Activated CD4-positive, alpha-beta T cell treated with anti-CD3 and anti-CD28 coated beads, Interleukin-2, amount 50 U/mL, for 4 hours (primary cell): Measurements from ENCODE around the gene ZNF718.
"Not testable (repeated sequence)": the region's sequence is repeated elsewhere in the genome, so short reads cannot be mapped to it uniquely, and the experiment has no call there.

ENCODE experiments used
- DNase-seq, 2 experiments: peaks; one replicate each; pipeline ENCODE4 v3.0.0-alpha.2; 2020

ZNF718 gene

DNA sequence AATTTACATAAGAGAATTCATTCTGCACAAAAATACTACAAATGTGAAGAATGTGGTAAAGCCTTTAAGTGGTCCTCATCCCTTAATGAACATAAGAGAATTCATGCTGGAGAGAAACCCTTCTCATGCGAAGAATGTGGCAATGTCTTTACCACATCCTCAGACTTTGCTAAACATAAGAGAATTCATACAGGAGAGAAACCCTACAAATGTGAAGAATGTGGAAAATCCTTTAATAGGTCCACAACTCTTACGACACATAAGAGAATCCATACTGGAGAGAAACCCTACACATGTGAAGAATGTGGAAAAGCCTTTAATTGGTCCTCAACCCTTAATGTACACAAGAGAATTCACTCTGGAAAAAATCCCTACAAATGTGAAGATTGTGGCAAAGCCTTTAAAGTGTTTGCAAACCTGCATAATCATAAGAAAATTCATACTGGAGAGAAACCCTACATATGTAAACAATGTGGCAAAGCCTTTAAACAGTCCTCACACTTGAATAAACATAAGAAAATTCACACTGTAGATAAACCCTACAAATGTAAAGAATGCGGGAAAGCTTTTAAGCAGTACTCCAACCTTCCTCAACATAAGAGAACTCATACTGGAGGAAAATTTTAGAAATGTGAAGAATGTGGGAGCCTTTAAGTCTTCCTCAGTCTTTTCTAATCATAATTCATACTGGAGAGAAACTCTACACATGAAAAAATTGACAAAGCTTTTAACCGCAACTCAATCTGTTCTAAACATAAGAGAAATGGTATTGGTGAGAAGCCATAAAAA lies 37.4 kb downstream of the ZNF718 start:
- DNase-seq: no peak

DNA sequence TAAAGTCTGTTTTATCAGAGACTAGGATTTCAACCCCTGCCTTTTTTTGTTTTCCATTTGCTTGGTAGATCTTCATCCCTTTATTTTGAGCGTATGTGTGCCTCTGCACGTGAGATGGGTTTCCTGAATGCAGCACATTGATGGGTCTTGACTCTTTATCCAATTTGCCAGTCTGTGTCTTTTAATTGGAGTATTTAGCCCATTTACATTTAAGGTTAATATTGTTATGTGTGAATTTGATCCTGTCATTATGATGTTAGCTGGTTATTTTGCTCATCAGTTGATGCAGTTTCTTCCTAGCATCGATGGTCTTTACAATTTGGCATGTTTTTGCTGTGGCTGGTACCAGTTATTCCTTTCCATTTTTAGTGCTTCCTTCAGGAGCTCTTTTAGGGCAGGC lies 45.3 kb downstream of the ZNF718 start:
- not testable (repeated sequence) for DNase-seq

GRCh38 chr4:171318-171717 lies 47.0 kb downstream of the ZNF718 start:
- DNase-seq: not testable (repeated sequence)

DNA sequence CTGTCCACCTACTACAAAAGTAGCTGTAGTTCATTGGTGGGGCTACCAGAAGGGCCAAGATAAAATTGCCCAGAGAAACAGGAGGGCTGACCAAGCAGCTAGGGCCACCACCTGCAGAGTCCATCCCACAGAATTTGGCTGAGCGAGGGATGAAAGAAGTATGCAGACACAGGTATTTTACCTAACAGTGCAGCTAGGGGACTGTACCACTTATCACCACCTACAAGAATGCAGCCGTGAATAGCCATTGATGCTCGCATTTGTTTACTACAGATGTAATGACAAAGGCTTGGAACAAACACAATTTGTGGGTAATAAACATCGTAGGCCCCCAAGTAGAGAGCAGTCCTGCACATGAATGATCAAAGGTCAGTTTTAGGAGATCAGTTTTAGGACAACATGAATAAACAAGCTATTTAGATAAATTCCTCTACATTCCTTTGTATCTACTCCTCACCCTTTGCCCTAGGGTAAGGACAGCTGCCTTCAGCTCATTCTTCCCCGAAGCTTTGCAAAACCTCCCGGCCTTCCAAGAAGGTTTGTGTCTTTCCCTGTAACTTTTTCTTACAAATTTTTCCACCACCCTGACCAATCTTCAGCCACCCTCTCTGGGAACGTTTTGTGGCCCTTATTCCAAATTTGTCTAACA lies 49.5 kb downstream of the ZNF718 start:
- no peak for DNase-seq

DNA sequence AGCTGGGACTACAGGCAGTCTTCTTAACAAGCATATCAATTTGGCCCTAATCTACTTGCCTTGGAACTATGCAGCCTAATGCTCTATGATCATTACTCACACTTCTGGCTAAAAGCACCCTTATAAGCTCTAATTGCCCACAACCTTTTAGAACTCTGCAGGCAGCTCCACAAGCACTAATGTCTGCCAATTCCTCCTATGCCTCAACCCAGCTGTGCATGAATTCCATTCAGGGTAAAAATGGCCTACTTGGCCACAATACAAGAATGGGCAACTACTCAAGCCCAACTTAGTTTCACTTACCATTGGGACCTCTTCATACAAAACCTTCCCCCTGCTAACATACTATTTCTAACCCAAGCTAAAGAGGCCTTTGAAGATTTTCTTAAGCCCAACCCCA lies 51.7 kb downstream of the ZNF718 start:
- no peak for DNase-seq

GRCh38 chr4:176995-177394 lies 52.7 kb downstream of the ZNF718 start:
- DNase-seq: no peak

GRCh38 chr4:182225-182624 lies 57.9 kb downstream of the ZNF718 start:
- DNase-seq: not testable (repeated sequence)

- no peak for DNase-seq
Observed at GRCh38 chr4:188091-188490, 63.8 kb downstream of the ZNF718 start.

- DNase-seq: not testable (repeated sequence)
Observed at GRCh38 chr4:195159-195558, 70.9 kb downstream of the ZNF718 start.

GRCh38 chr4:200936-201335 lies 76.6 kb downstream of the ZNF718 start:
- DNase-seq: no peak

- DNase-seq: not testable (repeated sequence)
Observed at GRCh38 chr4:202822-203221, 78.5 kb downstream of the ZNF718 start.

- no peak for DNase-seq
Observed at GRCh38 chr4:205097-205756, 80.9 kb downstream of the ZNF718 start.

GRCh38 chr4:206054-206453 lies 81.8 kb downstream of the ZNF718 start:
- DNase-seq: no peak

GRCh38 chr4:208416-209096 lies 84.3 kb downstream of the ZNF718 start:
- DNase-seq: not testable (repeated sequence)

DNA sequence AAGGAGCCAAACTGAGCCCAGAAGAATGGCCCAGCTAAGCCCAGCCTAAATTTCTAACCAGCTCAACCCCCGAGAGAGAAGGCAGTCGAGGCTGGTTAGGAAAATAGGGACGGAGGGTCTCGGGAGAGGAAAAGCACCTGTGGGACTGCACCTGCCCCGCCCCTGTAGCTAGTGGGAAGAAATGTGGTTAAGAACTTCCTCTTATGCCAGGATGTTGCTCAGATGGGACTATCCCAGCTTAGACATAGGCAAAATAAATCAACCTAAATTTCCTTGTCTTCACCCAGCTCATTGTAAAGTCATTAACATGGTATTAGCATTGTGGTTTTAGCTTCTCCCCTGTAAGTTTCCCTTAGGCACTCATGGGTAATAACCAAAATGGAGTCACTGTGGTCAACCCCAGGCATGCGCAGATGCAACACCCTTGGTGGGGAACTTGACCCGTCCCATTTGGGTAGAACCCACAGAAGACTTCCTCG lies 86.8 kb downstream of the ZNF718 start:
- no peak for DNase-seq

DNA sequence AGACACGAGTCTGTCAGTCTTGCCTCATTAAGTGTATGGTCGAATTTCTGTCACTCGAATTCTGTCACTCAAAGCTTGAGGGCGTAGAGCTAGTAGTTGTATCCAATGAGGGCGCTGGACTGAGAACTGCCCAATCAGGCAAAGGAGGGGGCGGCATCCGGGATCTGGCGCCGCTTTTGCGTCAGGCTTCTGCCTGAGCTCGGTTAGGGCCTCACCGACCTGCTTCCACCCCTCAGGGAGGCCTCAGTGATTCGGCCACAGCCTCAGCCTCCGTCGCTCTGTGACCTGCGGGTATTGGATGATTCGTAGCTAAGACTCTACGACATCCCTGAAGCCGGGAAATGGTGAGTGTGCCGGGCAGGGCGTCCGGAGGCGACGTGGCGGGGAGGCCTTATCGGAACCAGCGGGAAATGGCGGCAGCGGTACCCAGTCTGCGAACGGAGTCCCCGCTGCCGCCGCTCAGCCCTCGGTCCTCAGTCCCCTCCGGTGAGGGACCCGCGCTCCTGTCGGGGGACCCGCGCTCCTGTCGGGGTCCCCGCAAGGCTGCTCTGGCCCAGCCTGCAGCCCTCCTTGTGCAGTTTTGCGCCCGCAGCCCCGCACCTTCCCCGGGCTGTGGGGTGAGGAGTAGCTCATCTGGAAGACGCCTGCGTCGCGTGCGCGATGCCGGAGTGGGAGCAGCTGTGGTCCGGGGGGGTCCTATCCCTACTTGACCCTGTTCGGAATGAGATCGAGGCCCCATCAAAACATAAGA lies 88.3 kb downstream of the ZNF718 start:
- no peak for DNase-seq

DNA sequence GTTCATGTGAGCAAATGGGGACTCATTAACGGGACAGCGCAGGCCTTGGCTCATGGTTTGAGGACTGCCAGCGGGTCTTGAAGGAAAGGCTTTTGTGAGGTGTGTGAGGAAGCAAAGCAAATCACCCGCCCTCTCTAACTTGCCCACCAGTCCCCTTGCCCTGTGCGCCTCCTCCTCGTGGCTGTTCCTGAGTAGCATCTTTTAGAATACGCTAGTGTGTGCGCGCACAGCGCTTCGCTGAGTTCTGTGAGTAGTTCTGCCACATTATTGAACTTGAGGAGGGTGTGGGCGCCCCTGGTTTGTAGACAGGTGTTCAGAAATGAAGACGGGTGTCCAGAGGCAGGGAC lies 88.9 kb downstream of the ZNF718 start:
- DNase-seq: not testable (repeated sequence)
